Activated CD8-positive, alpha-beta memory T cell treated with anti-CD3 and anti-CD28 coated beads, Interleukin-2, amount 10 ng/mL, durations not matched to agents 7 days and 5 days (primary cell): ENCODE measurements around the gene ALPG. TPM values are rescaled to one million over a fixed set of nuclear protein-coding genes. Genes with fewer than 3 reads are reported as not detected.
A peak's percentile ranks its signal among the peaks of the same experiment; 100 is the strongest.

Experiments used
- ATAC-seq: fragments of 150-1000 bp; cut with Tn5 transposase; one replicate; pipeline ENCODE4 v1.10.0; 2021; ENCODE audit warnings: moderate library complexity
- CTCF ChIA-PET: fragments of 350-600 bp; sonication (Branson Sonifier 250); formaldehyde crosslinking; loops from one replicate; lab custom pipeline; 2021; ENCODE audit warnings: antibody characterized with exemption; lab: Charles Lee
- DNase-seq: peaks from one replicate; pipeline ENCODE4 v3.0.0-alpha.2; 2020
- H3K27ac Mint-ChIP-seq: one replicate; pipeline ENCODE4 v1.8.0; 2021; ENCODE audit warnings: mild to moderate bottlenecking, mixed read lengths
- H3K27me3 Mint-ChIP-seq: one replicate; pipeline ENCODE4 v1.8.0; 2021; ENCODE audit warnings: mixed read lengths
- H3K36me3 Mint-ChIP-seq: one replicate; pipeline ENCODE4 v1.8.0; 2021; ENCODE audit warnings: mild to moderate bottlenecking, mixed read lengths
- H3K4me1 Mint-ChIP-seq: one replicate; pipeline ENCODE4 v1.8.0; 2021; ENCODE audit warnings: mixed read lengths
- H3K4me3 Mint-ChIP-seq: one replicate; pipeline ENCODE4 v1.8.0; 2021; ENCODE audit warnings: mild to moderate bottlenecking, moderate library complexity, mixed read lengths
- H3K9me3 Mint-ChIP-seq: one replicate; pipeline ENCODE4 v1.8.0; 2022; ENCODE audit warnings: low read depth, mixed read lengths
- total RNA-seq, 2 experiments: library from RNA; stranded (reverse); gene quantifications; one replicate each; pipeline ENCODE4 v1.2.3, GENCODE V29; 2021

Gene ALPG
- total RNA-seq, 2 experiments from 2014 or later = not detected

- no peak overlapping the region for H3K27ac Mint-ChIP-seq
- peaks cover 43% of the 10 kb centered on the region for H3K27me3 Mint-ChIP-seq
- DNase-seq = no peak
- peaks cover 3% of the 10 kb centered on the region for H3K4me1 Mint-ChIP-seq
- CTCF ChIA-PET = no interaction called here
- no peaks in the 10 kb centered on the region for H3K36me3 Mint-ChIP-seq
- no peak for ATAC-seq
- H3K9me3 Mint-ChIP-seq = no peaks in the 10 kb centered on the region
- H3K4me3 Mint-ChIP-seq = no peak overlapping the region
Measured at GRCh38 chr2:232412986-232413385, 6.3 kb downstream of the ALPG start.

GRCh38 chr2:232415138-232415690, 8.6 kb downstream of the ALPG start:
- peaks cover 9% of the 10 kb centered on the region for H3K4me1 Mint-ChIP-seq
- CTCF ChIA-PET = no interaction called here
- no peaks in the 10 kb centered on the region for H3K36me3 Mint-ChIP-seq
- no peaks in the 10 kb centered on the region for H3K9me3 Mint-ChIP-seq
- DNase-seq (no peak), ATAC-seq (no peak)
- peaks cover 62% of the 10 kb centered on the region for H3K27me3 Mint-ChIP-seq
- no peak overlapping the region for H3K4me3 Mint-ChIP-seq
- no peak overlapping the region for H3K27ac Mint-ChIP-seq

- H3K27ac Mint-ChIP-seq = no peak overlapping the region
- peaks cover 12% of the 10 kb centered on the region for H3K4me1 Mint-ChIP-seq
- ATAC-seq = no peak
- no peak overlapping the region for H3K4me3 Mint-ChIP-seq
- H3K36me3 Mint-ChIP-seq = no peaks in the 10 kb centered on the region
- CTCF ChIA-PET = no interaction called here
- peaks cover 62% of the 10 kb centered on the region for H3K27me3 Mint-ChIP-seq
- no peak for DNase-seq
- no peaks in the 10 kb centered on the region for H3K9me3 Mint-ChIP-seq
Measured at GRCh38 chr2:232415736-232416520, 9.3 kb downstream of the ALPG start.

GRCh38 chr2:232416521-232417470, 10.2 kb downstream of the ALPG start:
- no peak for DNase-seq
- CTCF ChIA-PET = no interaction called here
- Mint-ChIP-seq H3K4me1 (peaks cover 12% of the 10 kb centered on the region), H3K27ac (no peak overlapping the region), H3K4me3 (no peak overlapping the region), H3K36me3 (no peaks in the 10 kb centered on the region), H3K9me3 (no peaks in the 10 kb centered on the region), H3K27me3 (peaks cover 63% of the 10 kb centered on the region)
- no peak for ATAC-seq

- H3K4me1 Mint-ChIP-seq = peaks cover 12% of the 10 kb centered on the region
- CTCF ChIA-PET = no interaction called here
Measured at GRCh38 chr2:232417489-232417888, 10.8 kb downstream of the ALPG start.

GRCh38 chr2:232418056-232418455, 11.4 kb downstream of the ALPG start:
- Mint-ChIP-seq H3K27ac (no peak overlapping the region), H3K27me3 (peaks cover 64% of the 10 kb centered on the region), H3K36me3 (peaks cover 4% of the 10 kb centered on the region), H3K9me3 (no peaks in the 10 kb centered on the region), H3K4me3 (no peak overlapping the region), H3K4me1 (peaks cover 12% of the 10 kb centered on the region)
- no peak for DNase-seq
- no peak for ATAC-seq
- CTCF ChIA-PET = no interaction called here

More at GRCh38 chr2:232417489-232417888, 10.8 kb downstream of the ALPG start:
- H3K9me3 Mint-ChIP-seq = no peaks in the 10 kb centered on the region
- H3K36me3 Mint-ChIP-seq = peaks cover under 1% of the 10 kb centered on the region
- H3K4me3 Mint-ChIP-seq = no peak overlapping the region
- no peak overlapping the region for H3K27ac Mint-ChIP-seq
- DNase-seq (no peak), ATAC-seq (no peak)
- H3K27me3 Mint-ChIP-seq = peaks cover 64% of the 10 kb centered on the region

- Mint-ChIP-seq H3K4me3 (no peak overlapping the region), H3K9me3 (no peaks in the 10 kb centered on the region), H3K36me3 (peaks cover 4% of the 10 kb centered on the region), H3K4me1 (peaks cover 9% of the 10 kb centered on the region), H3K27me3 (peaks cover 64% of the 10 kb centered on the region), H3K27ac (no peak overlapping the region)
- DNase-seq = no peak
- peak; percentile 32 for ATAC-seq
- CTCF ChIA-PET = interaction anchor here (0.6 kb wide), 2 partner anchors 493 to 512 kb away, joined by 3 read pairs; partner anchors contain the start of gene NPPC
Measured at GRCh38 chr2:232418466-232419244, 12.0 kb downstream of the ALPG start.

- Mint-ChIP-seq H3K27me3 (peaks cover 62% of the 10 kb centered on the region), H3K27ac (no peak overlapping the region), H3K9me3 (no peaks in the 10 kb centered on the region), H3K36me3 (peaks cover 4% of the 10 kb centered on the region), H3K4me1 (peaks cover 9% of the 10 kb centered on the region), H3K4me3 (no peak overlapping the region)
- ATAC-seq (no peak), DNase-seq (no peak)
- CTCF ChIA-PET = interaction anchor here (0.6 kb wide), 2 partner anchors 493 to 512 kb away, joined by 3 read pairs; partner anchors contain the start of gene NPPC
Measured at GRCh38 chr2:232419245-232420072, 12.8 kb downstream of the ALPG start.

GRCh38 chr2:232420073-232420454, 13.4 kb downstream of the ALPG start:
- Mint-ChIP-seq H3K27ac (no peak overlapping the region), H3K4me3 (no peak overlapping the region), H3K4me1 (peaks cover 9% of the 10 kb centered on the region), H3K36me3 (peaks cover 4% of the 10 kb centered on the region), H3K9me3 (no peaks in the 10 kb centered on the region), H3K27me3 (peaks cover 66% of the 10 kb centered on the region)
- no peak for DNase-seq
- ATAC-seq = no peak
- CTCF ChIA-PET = no interaction called here

GRCh38 chr2:232420463-232421188, 14.0 kb downstream of the ALPG start:
- Mint-ChIP-seq H3K4me3 (no peak overlapping the region), H3K27ac (no peak overlapping the region), H3K27me3 (peaks cover 70% of the 10 kb centered on the region), H3K9me3 (no peaks in the 10 kb centered on the region), H3K36me3 (peaks cover 4% of the 10 kb centered on the region), H3K4me1 (peaks cover 9% of the 10 kb centered on the region)
- CTCF ChIA-PET = no interaction called here
- peak; percentile 59 for ATAC-seq
- DNase-seq = no peak

- DNase-seq = no peak
- Mint-ChIP-seq H3K4me3 (no peak overlapping the region), H3K27me3 (peaks cover 69% of the 10 kb centered on the region), H3K27ac (no peak overlapping the region), H3K9me3 (no peaks in the 10 kb centered on the region), H3K4me1 (peaks cover 9% of the 10 kb centered on the region), H3K36me3 (peaks cover 4% of the 10 kb centered on the region)
- CTCF ChIA-PET = no interaction called here
- ATAC-seq = no peak
Measured at GRCh38 chr2:232421189-232421785, 14.6 kb downstream of the ALPG start.
